ENCODE measurements around the gene GRK5.

GRK5 gene

GRCh38 chr10:119252051-119252465 lies 44.7 kb downstream of the GRK5 start:
- no peak for TF ChIP-seq CTCF (IDR thresholded peaks at IDR 0.05; ENCODE audit: extremely low read depth, missing control alignments)
- DNase-seq (ENCODE audit: low spot score): no peak

GRCh38 chr10:119252470-119253151 lies 45.2 kb downstream of the GRK5 start:
- no peak for TF ChIP-seq CTCF (IDR thresholded peaks at IDR 0.05; ENCODE audit: extremely low read depth, missing control alignments)
- DNase-seq (ENCODE audit: low spot score): no peak

GRCh38 chr10:119253433-119254174 lies 46.2 kb downstream of the GRK5 start:
- no peak for DNase-seq (ENCODE audit: low spot score)
- TF ChIP-seq CTCF (IDR thresholded peaks at IDR 0.05; ENCODE audit: extremely low read depth, missing control alignments): no peak

GRCh38 chr10:119254335-119254734 lies 47.0 kb downstream of the GRK5 start:
- DNase-seq (ENCODE audit: low spot score): no peak
- TF ChIP-seq CTCF (IDR thresholded peaks at IDR 0.05; ENCODE audit: extremely low read depth, missing control alignments): no peak

GRCh38 chr10:119256030-119256429 lies 48.7 kb downstream of the GRK5 start:
- DNase-seq (ENCODE audit: low spot score): no peak
- no peak for TF ChIP-seq CTCF (IDR thresholded peaks at IDR 0.05; ENCODE audit: extremely low read depth, missing control alignments)

- TF ChIP-seq CTCF (IDR thresholded peaks at IDR 0.05; ENCODE audit: extremely low read depth, missing control alignments): no peak
- no peak for DNase-seq (ENCODE audit: low spot score)
Measured at GRCh38 chr10:119256897-119257296, 49.5 kb downstream of the GRK5 start.

- no peak for TF ChIP-seq CTCF (IDR thresholded peaks at IDR 0.05; ENCODE audit: extremely low read depth, missing control alignments)
- no peak for DNase-seq (ENCODE audit: low spot score)
Measured at GRCh38 chr10:119257899-119258419, 50.6 kb downstream of the GRK5 start.

Measured in GM20000 (cell line).